Thoracic aorta (tissue), 2 donors: Measurements from ENCODE around the gene DGKI. TPM values are rescaled to one million over a fixed set of nuclear protein-coding genes. Genes with fewer than 3 reads are reported as not detected.

Experiments used
- ATAC-seq: fragments of 150-250 bp; one replicate; pipeline ENCODE4 v1.8.0; 2017; ENCODE audit warnings: low read depth; ENCODE audit not compliant: insufficient number of reproducible peaks, low FRiP score
- DNase-seq: peaks from one replicate; pipeline ENCODE4 v3.0.0-alpha.2; 2020; ENCODE audit warnings: low spot score
- H3K27ac ChIP-seq, 2 donors: fragments of 200-600 bp; sonication (generic); 1 replicate in 1 of 2; 2 replicates in 1 of 2; pipeline ENCODE4 v1.5.1; 2016; ENCODE audit warnings: mild to moderate bottlenecking in 2 of 2, moderate library complexity in 2 of 2
- H3K27me3 ChIP-seq: fragments of 200-600 bp; sonication (generic); replicated peaks from 2 replicates; pipeline ENCODE4 v1.6.0; 2016; ENCODE audit warnings: mild to moderate bottlenecking; ENCODE audit not compliant: insufficient read depth
- H3K36me3 ChIP-seq: fragments of 200-600 bp; sonication (generic); one replicate; pipeline ENCODE4 v1.5.1; 2016
- H3K4me1 ChIP-seq, 2 donors: fragments of 200-600 bp; sonication (generic); 1 replicate in 1 of 2; 2 replicates in 1 of 2; pipeline versions ENCODE4 v1.5.1 to v1.6.0; 2016; ENCODE audit warnings: low read depth in 2 of 2, mild to moderate bottlenecking in 1 of 2; ENCODE audit not compliant: control insufficient read depth in 1 of 2
- H3K4me3 ChIP-seq: fragments of 200-600 bp; sonication (generic); 2 replicates; pipeline ENCODE4 v1.5.1; 2016; ENCODE audit warnings: mild to moderate bottlenecking
- H3K9me3 ChIP-seq: fragments of 200-600 bp; sonication (generic); 2 replicates; pipeline ENCODE4 v1.5.1; 2016
- CTCF ChIP-seq: fragments of 200-600 bp; sonication (generic); IDR thresholded peaks from one replicate; pipeline ENCODE4 v1.5.1; 2019; ENCODE audit warnings: antibody characterized with exemption
- total RNA-seq, 2 donors: library from RNA; depleted of rRNA; stranded (reverse); fragments of >200 nt; gene quantifications; one replicate each; pipeline versions ENCODE4 v1.1.0 to v1.2.3, GENCODE V29; 2016

DGKI gene
- total RNA-seq, 2 donors from 2014 or later = 10.3 to 22.3 TPM

- peak overlapping the region in 1 of 2 donors; percentile 29 for H3K27ac ChIP-seq
- DNase-seq (no peak), ATAC-seq (no peak)
- H3K27me3 ChIP-seq = no peaks in the 10 kb centered on the region
- no peaks in the 10 kb centered on the region for H3K9me3 ChIP-seq
- no peak for TF ChIP-seq CTCF
- peaks cover 13 to 27% of the 10 kb centered on the region in 2 donors for H3K4me1 ChIP-seq
- H3K36me3 ChIP-seq = peaks cover 13% of the 10 kb centered on the region
- H3K4me3 ChIP-seq = no peak overlapping the region
Observed at GRCh38 chr7:137871170-137871915, 24.6 kb upstream of the DGKI start.

- no peak for ATAC-seq
- no peaks in the 10 kb centered on the region for H3K27me3 ChIP-seq
- H3K9me3 ChIP-seq = no peaks in the 10 kb centered on the region
- H3K4me3 ChIP-seq = no peak overlapping the region
- TF ChIP-seq CTCF = no peak
- no peak for DNase-seq
- peaks cover 17% of the 10 kb centered on the region for H3K36me3 ChIP-seq
- peak overlapping the region in 1 of 2 donors; percentile 29 for H3K27ac ChIP-seq
- H3K4me1 ChIP-seq = peaks cover 13 to 27% of the 10 kb centered on the region in 2 donors
Observed at GRCh38 chr7:137870684-137871083, 23.9 kb upstream of the DGKI start.

DNA sequence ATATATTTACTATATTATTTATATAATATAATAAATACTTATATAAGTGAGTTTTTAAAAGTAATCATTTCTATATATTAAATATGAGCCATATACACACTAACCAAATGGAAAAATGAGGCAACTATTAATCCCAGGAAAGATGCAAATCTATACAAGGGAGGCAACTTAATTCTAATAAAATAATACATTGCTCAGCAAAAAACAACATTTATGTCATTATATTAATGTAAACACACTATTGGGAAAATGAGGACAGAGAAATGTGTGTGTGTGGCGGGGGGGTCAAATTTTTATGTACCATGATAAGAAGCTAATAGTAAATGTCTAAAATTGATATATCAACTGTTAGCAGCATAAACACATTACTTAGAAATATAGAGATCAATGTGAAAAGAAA, 23.3 kb upstream of the DGKI start:
- Histone ChIP-seq H3K27me3 (no peaks in the 10 kb centered on the region), H3K4me3 (no peak overlapping the region), H3K27ac (no peak overlapping the region), H3K9me3 (no peaks in the 10 kb centered on the region), H3K4me1 (peaks cover 11 to 22% of the 10 kb centered on the region in 2 donors), H3K36me3 (peaks cover 23% of the 10 kb centered on the region)
- no peak for DNase-seq
- no peak for ATAC-seq
- TF ChIP-seq CTCF = no peak

- H3K9me3 ChIP-seq = no peaks in the 10 kb centered on the region
- no peaks in the 10 kb centered on the region for H3K27me3 ChIP-seq
- H3K27ac ChIP-seq = no peak overlapping the region
- TF ChIP-seq CTCF = no peak
- ATAC-seq = no peak
- H3K4me1 ChIP-seq = peaks cover 3 to 14% of the 10 kb centered on the region in 2 donors
- no peak overlapping the region for H3K4me3 ChIP-seq
- peaks cover 28% of the 10 kb centered on the region for H3K36me3 ChIP-seq
- no peak for DNase-seq
Observed at GRCh38 chr7:137869260-137869659, 22.5 kb upstream of the DGKI start.

DNA sequence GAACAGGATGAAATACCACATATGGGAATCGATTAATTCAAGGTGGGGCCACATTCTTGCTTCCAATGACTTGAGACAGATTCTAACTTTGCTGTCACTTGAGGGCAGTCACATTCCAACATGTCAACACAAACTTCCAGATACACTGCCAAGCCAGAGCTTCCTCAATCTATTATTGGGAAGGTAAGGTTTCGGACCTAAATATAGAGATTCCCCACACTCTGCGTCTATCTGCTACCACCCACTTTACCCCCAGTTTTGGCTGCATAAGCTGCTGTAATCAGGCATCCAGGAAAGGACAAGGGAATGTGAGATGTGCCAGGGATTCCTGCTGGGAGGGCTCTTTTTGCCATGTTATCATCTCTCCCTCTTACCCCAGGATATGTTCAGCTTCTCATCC, 20.5 kb upstream of the DGKI start:
- H3K27ac ChIP-seq = no peak overlapping the region
- no peak overlapping the region for H3K4me3 ChIP-seq
- ATAC-seq (no peak), DNase-seq (no peak)
- peaks cover 33% of the 10 kb centered on the region for H3K36me3 ChIP-seq
- H3K9me3 ChIP-seq = no peaks in the 10 kb centered on the region
- H3K4me1 ChIP-seq = peaks cover 0 to 9% of the 10 kb centered on the region in 2 donors
- H3K27me3 ChIP-seq = no peaks in the 10 kb centered on the region
- TF ChIP-seq CTCF = no peak
